Measurements from ENCODE around the gene TAL2.

The TAL2 gene

DNA sequence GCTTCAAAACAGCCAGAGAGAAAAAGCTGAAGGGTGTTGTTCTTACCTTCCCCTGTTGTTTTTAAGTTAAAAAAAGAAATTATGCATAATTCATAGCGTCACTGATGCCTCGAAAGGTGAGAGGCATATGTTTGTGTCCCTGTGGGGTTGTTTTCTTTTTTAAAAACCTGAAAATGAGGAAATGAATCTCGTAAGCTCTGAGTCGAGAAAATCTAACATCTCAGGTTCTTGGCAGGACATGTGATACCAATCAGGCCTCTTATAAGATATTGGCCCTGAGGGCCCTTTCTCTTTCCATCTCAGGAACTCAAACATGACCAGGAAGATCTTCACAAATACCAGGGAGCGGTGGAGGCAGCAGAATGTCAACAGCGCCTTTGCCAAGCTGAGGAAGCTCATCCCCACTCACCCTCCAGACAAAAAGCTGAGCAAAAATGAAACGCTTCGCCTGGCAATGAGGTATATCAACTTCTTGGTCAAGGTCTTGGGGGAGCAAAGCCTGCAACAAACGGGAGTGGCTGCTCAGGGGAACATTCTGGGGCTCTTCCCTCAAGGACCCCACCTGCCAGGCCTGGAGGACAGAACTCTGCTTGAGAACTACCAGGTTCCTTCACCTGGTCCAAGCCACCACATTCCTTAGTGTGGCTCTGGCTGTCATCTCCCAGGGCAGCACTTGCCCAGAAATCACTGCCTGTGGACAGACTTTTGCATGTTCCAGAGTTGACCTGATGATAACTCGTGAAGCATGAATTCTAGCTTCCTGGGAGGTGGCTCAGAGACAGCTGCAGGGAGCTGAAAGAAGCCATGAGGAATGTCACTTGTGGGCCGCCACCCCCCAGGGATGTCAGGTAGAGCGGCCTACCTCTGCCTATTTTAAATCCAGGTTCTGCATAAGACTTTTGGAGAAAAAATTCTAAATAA is at the start of gene TAL2:
Gene TAL2, plus strand, starts transcription at position 274 of the 921 bp plus-strand sequence. Its CDS starts 40 bp downstream, at position 314.
- DNase-seq (ENCODE audit: low read depth) = no peak
- H3K4me3 ChIP-seq (ENCODE audit: low read depth, low read length) = no peak within 1 kb of the TSS
- TF ChIP-seq, protein P1, sequence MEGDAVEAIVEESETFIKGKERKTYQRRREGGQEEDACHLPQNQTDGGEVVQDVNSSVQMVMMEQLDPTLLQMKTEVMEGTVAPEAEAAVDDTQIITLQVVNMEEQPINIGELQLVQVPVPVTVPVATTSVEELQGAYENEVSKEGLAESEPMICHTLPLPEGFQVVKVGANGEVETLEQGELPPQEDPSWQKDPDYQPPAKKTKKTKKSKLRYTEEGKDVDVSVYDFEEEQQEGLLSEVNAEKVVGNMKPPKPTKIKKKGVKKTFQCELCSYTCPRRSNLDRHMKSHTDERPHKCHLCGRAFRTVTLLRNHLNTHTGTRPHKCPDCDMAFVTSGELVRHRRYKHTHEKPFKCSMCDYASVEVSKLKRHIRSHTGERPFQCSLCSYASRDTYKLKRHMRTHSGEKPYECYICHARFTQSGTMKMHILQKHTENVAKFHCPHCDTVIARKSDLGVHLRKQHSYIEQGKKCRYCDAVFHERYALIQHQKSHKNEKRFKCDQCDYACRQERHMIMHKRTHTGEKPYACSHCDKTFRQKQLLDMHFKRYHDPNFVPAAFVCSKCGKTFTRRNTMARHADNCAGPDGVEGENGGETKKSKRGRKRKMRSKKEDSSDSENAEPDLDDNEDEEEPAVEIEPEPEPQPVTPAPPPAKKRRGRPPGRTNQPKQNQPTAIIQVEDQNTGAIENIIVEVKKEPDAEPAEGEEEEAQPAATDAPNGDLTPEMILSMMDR (IDR thresholded peaks at IDR 0.05; ENCODE audit: control insufficient read depth, extremely low read depth, insufficient read depth) = no peak

DNA sequence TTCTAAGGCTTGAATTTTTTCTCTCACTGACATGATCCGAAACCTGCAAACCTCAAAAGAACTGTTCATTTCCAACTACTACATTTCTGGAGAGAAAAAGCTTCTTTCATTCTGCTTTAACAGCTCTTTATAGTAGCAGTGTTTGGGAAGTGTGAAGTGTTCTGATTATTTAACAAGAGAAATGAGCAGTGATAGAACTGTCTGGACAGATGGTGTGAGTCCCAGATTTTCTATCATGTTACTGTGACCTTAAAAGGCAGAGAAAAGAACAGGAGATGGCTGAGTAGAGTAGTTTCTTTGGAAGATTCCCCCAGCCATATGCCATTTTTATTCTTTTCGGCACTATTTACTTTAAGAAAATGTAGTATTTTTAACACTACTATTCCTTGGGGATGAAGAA is 41.3 kb upstream of the TAL2 start:
- no peak for DNase-seq (ENCODE audit: low read depth)
- no peak overlapping the region for H3K4me3 ChIP-seq (ENCODE audit: low read depth, low read length)
- TF ChIP-seq, protein P1 (IDR thresholded peaks at IDR 0.05; ENCODE audit: control insufficient read depth, extremely low read depth, insufficient read depth) = no peak

DNA sequence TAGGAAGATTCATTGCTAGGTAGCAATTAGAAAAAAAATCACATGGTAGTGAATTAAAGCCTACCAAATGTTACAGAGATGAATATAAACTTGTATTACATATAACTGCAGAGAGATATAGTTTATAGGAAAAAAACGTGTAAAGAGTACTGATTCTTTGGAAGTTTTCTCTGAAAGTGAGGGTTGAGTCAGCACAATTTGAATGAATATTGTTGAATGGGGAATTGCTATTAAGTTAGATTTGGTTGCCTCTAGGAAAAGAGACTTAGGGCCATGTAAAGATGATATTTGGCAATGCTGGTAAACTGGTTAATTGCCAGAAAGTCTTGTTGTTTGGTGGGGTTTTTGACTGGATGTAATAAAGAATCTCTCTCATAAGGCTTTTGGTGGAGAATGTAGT is 37.2 kb upstream of the TAL2 start:
- no peak for DNase-seq (ENCODE audit: low read depth)
- TF ChIP-seq, protein P1 (IDR thresholded peaks at IDR 0.05; ENCODE audit: control insufficient read depth, extremely low read depth, insufficient read depth) = no peak
- no peak overlapping the region for H3K4me3 ChIP-seq (ENCODE audit: low read depth, low read length)

DNA sequence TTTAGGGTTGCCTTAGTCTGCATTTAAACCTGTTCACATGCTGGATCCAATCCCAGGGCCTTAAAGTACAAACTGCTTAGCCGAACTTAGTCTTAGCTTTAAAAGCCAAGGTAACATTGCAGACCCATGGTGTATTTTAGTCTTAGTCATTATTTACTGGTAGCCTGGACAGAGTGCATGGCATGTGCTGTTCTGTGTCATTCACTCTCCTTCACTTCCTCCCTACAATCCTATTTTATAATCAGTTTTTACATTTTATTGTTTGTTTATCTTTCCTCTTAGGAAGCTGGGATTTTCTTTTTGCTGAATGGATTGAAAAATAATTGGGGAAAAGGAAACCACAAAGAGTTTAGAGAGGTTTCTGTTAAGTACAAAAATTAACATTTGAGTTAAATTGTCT is 29.4 kb upstream of the TAL2 start:
- TF ChIP-seq, protein P1 (IDR thresholded peaks at IDR 0.05; ENCODE audit: control insufficient read depth, extremely low read depth, insufficient read depth) = no peak
- no peak for DNase-seq (ENCODE audit: low read depth)
- no peak overlapping the region for H3K4me3 ChIP-seq (ENCODE audit: low read depth, low read length)

DNA sequence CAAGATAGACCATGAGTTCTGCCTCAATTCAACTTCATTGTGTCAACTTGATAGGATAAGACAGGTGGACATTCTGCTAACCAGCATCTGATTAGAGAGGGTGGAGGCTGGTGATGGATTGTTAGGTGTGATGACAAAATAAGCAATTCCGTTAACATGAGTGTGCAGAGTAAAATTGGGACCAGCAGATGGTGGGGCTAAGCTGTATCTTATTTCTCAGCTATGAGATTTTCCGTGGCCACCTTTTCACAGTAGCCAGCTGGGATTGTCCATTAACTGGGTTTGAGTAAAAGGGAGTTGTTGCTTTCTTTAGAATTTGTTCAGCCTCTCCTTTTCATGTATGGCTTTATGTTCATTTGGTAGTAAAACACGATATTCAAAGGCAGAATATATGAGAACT is 28.8 kb upstream of the TAL2 start:
- no peak for DNase-seq (ENCODE audit: low read depth)
- no peak overlapping the region for H3K4me3 ChIP-seq (ENCODE audit: low read depth, low read length)
- TF ChIP-seq, protein P1 (IDR thresholded peaks at IDR 0.05; ENCODE audit: control insufficient read depth, extremely low read depth, insufficient read depth) = no peak

DNA sequence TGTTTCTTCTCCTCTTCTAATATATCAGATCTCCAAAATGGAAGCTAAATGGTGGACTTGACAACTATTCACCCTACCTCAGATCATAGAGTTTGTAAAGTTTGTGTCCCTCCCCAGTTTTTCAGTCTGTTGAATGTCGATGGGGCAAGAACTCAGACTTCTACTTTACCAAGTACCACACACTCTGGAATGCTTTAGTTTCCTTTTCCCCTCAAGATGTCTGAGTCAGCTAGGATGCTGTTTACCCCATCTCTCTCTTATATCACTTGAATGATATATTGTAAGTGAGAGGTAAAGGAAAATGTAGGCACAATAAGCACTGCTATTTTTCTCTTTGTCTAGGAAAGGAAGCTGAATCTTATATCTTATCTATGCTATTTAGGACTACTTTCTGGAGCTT is 25.9 kb upstream of the TAL2 start:
- TF ChIP-seq, protein P1 (IDR thresholded peaks at IDR 0.05; ENCODE audit: control insufficient read depth, extremely low read depth, insufficient read depth) = no peak
- DNase-seq (ENCODE audit: low read depth) = no peak
- H3K4me3 ChIP-seq (ENCODE audit: low read depth, low read length) = no peak overlapping the region
